ENCODE results near the gene TXLNG.

TXLNG gene

DNA sequence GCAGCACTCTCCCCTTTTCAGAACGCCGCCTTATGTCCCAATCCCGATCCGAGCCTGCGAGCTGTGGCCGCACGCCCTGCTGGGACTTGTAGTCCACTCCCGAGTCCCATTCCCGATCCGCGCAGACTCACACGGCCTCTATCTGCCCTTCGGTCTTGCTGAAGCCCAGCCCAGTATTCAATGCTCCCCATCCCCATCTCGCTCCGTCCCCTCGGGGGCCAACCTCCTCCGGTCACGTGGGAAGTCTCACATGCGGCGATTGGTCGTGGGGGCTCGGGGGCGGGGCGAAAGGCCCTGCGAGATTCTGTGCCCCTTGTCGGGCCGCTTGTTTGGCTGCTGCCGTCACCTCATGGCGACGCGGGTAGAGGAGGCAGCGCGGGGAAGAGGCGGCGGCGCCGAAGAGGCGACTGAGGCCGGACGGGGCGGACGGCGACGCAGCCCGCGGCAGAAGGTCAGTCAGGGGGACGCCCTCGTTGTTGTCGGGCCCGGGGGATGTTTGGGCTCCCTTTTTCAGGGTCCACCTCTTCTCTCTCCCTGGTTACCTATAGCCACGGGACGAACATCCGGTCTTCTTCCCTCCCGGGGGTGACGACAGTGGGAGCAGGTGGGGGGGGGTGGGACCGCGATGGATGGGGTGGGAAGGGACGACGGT is at the start of gene TXLNG:
TSS of gene TXLNG (plus strand) at position 328 of the 652 bp plus-strand sequence. CDS start at position 350, 22 bp downstream.
- Histone ChIP-seq H3K27me3 (ENCODE audit: control insufficient read depth, insufficient read depth, low read length) (no peaks in the 10 kb centered on the region), H3K27ac (peak within 1 kb of the TSS; percentile 75), H3K4me2 (ENCODE audit: low read length) (peak within 1 kb of the TSS; percentile 71), H2AFZ (peak within 1 kb of the TSS; percentile 81), H3K9ac (no peak within 1 kb of the TSS), H3K9me3 (ENCODE audit: control insufficient read depth, low read length) (no peaks in the 10 kb centered on the region), H3K79me2 (peaks cover 3% of the 10 kb centered on the region), H3K4me1 (no peaks in the 10 kb centered on the region), H3K4me3 (ENCODE audit: low read depth, low read length) (peak within 1 kb of the TSS; percentile 74), H3K36me3 (ENCODE audit: control insufficient read depth, insufficient read depth, low read length) (no peaks in the 10 kb centered on the region)
- TF ChIP-seq CTCF (IDR thresholded peaks at IDR 0.05) = no peak

GRCh38 chrX:16737024-16737423 is 49.2 kb upstream of the TXLNG start:
- Histone ChIP-seq H3K4me2 (ENCODE audit: low read length) (no peak overlapping the region), H3K9ac (no peak overlapping the region), H3K27me3 (ENCODE audit: control insufficient read depth, insufficient read depth, low read length) (no peaks in the 10 kb centered on the region), H3K27ac (no peak overlapping the region), H2AFZ (no peak overlapping the region), H3K36me3 (ENCODE audit: control insufficient read depth, insufficient read depth, low read length) (no peaks in the 10 kb centered on the region), H3K4me3 (ENCODE audit: low read depth, low read length) (no peak overlapping the region), H3K9me3 (ENCODE audit: control insufficient read depth, low read length) (no peaks in the 10 kb centered on the region), H3K4me1 (no peaks in the 10 kb centered on the region), H3K79me2 (no peaks in the 10 kb centered on the region)
- TF ChIP-seq CTCF (IDR thresholded peaks at IDR 0.05) = no peak

- no peaks in the 10 kb centered on the region for H3K36me3 ChIP-seq (ENCODE audit: control insufficient read depth, insufficient read depth, low read length)
Measured at GRCh38 chrX:16739574-16739973, 46.7 kb upstream of the TXLNG start.

GRCh38 chrX:16743604-16744325 is 42.5 kb upstream of the TXLNG start:
- Histone ChIP-seq H3K9me3 (ENCODE audit: control insufficient read depth, low read length) (no peaks in the 10 kb centered on the region), H3K4me2 (ENCODE audit: low read length) (no peak overlapping the region), H3K4me1 (no peaks in the 10 kb centered on the region), H2AFZ (no peak overlapping the region), H3K4me3 (ENCODE audit: low read depth, low read length) (no peak overlapping the region), H3K36me3 (ENCODE audit: control insufficient read depth, insufficient read depth, low read length) (no peaks in the 10 kb centered on the region), H3K79me2 (no peaks in the 10 kb centered on the region), H3K9ac (no peak overlapping the region), H3K27me3 (ENCODE audit: control insufficient read depth, insufficient read depth, low read length) (no peaks in the 10 kb centered on the region), H3K27ac (no peak overlapping the region)
- TF ChIP-seq CTCF (IDR thresholded peaks at IDR 0.05) = no peak

More at GRCh38 chrX:16739574-16739973, 46.7 kb upstream of the TXLNG start:
- Histone ChIP-seq H3K9ac (no peak overlapping the region), H3K27ac (no peak overlapping the region), H2AFZ (no peak overlapping the region), H3K27me3 (ENCODE audit: control insufficient read depth, insufficient read depth, low read length) (no peaks in the 10 kb centered on the region), H3K4me2 (ENCODE audit: low read length) (no peak overlapping the region), H3K79me2 (no peaks in the 10 kb centered on the region), H3K4me3 (ENCODE audit: low read depth, low read length) (no peak overlapping the region), H3K9me3 (ENCODE audit: control insufficient read depth, low read length) (no peaks in the 10 kb centered on the region), H3K4me1 (no peaks in the 10 kb centered on the region)
- no peak for TF ChIP-seq CTCF (IDR thresholded peaks at IDR 0.05)

Measured in parathyroid adenoma (tissue), 2 donors.